GM12878 (cell line): ENCODE data around the gene MLIP.

Source experiments
- ATF3 ChIP-seq: IDR thresholded peaks from 2 replicates; pipeline ENCODE4 v1.6.1; 2011; ENCODE audit warnings: low read depth, mild to moderate bottlenecking, low read length, moderate library complexity, borderline replicate concordance; ENCODE audit errors: extremely low read depth
- CTCF ChIP-seq, 3 experiments: IDR thresholded peaks in 2 of 3; conservative IDR thresholded peaks in 1 of 3; 2 replicates each; pipeline ENCODE4 v1.5.1; 2011; ENCODE audit warnings: low read depth in 3 of 3, low read length in 3 of 3, mild to moderate bottlenecking in 3 of 3, control low read depth in 2 of 3, moderate library complexity in 2 of 3, inconsistent platforms in 1 of 3, mixed read lengths in 1 of 3; ENCODE audit not compliant: control insufficient read depth in 2 of 3, insufficient read depth in 1 of 3; ENCODE audit errors: extremely low read depth in 1 of 3
- EP300 ChIP-seq, 2 experiments: fragments of 150-350 bp in 1 of 2; IDR thresholded peaks; 2 replicates each; pipeline ENCODE4 v1.6.1; 2011 to 2012; ENCODE audit warnings: low read depth in 2 of 2, low read length in 2 of 2, borderline replicate concordance in 1 of 2, improper control_type of control experiment in 1 of 2, inconsistent platforms in 1 of 2; ENCODE audit not compliant: control insufficient read depth in 1 of 2
- HDGF ChIP-seq: fragments of 450-650 bp; IDR thresholded peaks from 2 replicates; pipeline ENCODE4 v1.6.1; 2016; ENCODE audit warnings: antibody characterized with exemption
- MEF2A ChIP-seq: IDR thresholded peaks from 2 replicates; pipeline ENCODE4 v1.6.1; 2011; ENCODE audit warnings: low read depth, mild to moderate bottlenecking, low read length, moderate library complexity; ENCODE audit not compliant: insufficient read depth
- POLR2AphosphoS5 ChIP-seq: IDR thresholded peaks from 2 replicates; pipeline ENCODE4 v1.6.1; 2011; ENCODE audit warnings: mild to moderate bottlenecking, low read length, inconsistent platforms
- TCF3 ChIP-seq: IDR thresholded peaks from 2 replicates; pipeline ENCODE4 v1.6.1; 2012; ENCODE audit warnings: low read depth, mild to moderate bottlenecking, low read length, borderline replicate concordance; ENCODE audit not compliant: insufficient read depth
- ZBTB33 ChIP-seq: fragments of 450-650 bp; IDR thresholded peaks from 2 replicates; pipeline ENCODE4 v1.6.1; 2017; ENCODE audit warnings: mild to moderate bottlenecking

GRCh38 chr6:54074578-54075195 lies 36.6 kb upstream of the MLIP start:
- TF ChIP-seq EP300 (IDR thresholded peaks at IDR 0.05; ENCODE audit: borderline replicate concordance in 1 of 2, control insufficient read depth in 1 of 2, low read depth in 2 of 2, low read length in 2 of 2) (no peak), MEF2A (no peak), HDGF (no peak), CTCF (IDR thresholded peaks at IDR 0.05 in 2 of 3, conservative IDR thresholded peaks at IDR 0.05 in 1 of 3; ENCODE audit: control insufficient read depth in 2 of 3, extremely low read depth in 1 of 3, insufficient read depth in 1 of 3, low read depth in 3 of 3, low read length in 3 of 3) (no peak), POLR2AphosphoS5 (no peak), ATF3 (no peak), TCF3 (no peak), ZBTB33 (no peak)
